Caco-2 (cell line): ENCODE measurements around the gene FAM120AOS. TPM values are rescaled to one million over a fixed set of nuclear protein-coding genes. Genes with fewer than 3 reads are reported as not detected.

ENCODE experiments used
- BruUV-seq: library from RNA; stranded (reverse); fragments of 400-500 nt; replicated peaks from 2 replicates; lab custom pipeline; 2021; lab: Mats Ljungman, UMichigan
- CTCF ChIA-PET: fragments of 300-600 bp; sonication (Branson Sonifier 250); formaldehyde crosslinking; loops from one replicate; lab custom pipeline; 2022; ENCODE audit warnings: antibody characterized with exemption; lab: Charles Lee
- POLR2A ChIA-PET: fragments of 300-600 bp; sonication (Branson Sonifier 250); formaldehyde crosslinking; loops from one replicate; lab custom pipeline; 2022; ENCODE audit warnings: antibody characterized with exemption; lab: Charles Lee
- DNase-seq, 2 experiments: peaks; one replicate each; pipeline versions ENCODE4 v3.0.0 to v3.0.0-alpha.2; 2020 to 2022
- H3K27me3 ChIP-seq: replicated peaks from 2 replicates; pipeline ENCODE4 v1.6.0; 2011; ENCODE audit warnings: low read length; ENCODE audit not compliant: control insufficient read depth, insufficient read depth
- H3K36me3 ChIP-seq: 2 replicates; pipeline ENCODE4 v1.5.1; 2011; ENCODE audit warnings: low read length; ENCODE audit not compliant: control insufficient read depth, insufficient read depth
- H3K4me1 ChIP-seq: fragments of 250-450 bp; sonication (Bioruptor Pico); 2 replicates; pipeline ENCODE4 v1.5.1; 2020; ENCODE audit warnings: mild to moderate bottlenecking
- H3K4me3 ChIP-seq: 2 replicates; pipeline ENCODE4 v1.5.1; 2011; ENCODE audit warnings: low read depth, mild to moderate bottlenecking, control low read depth, low read length
- H3K9me3 ChIP-seq: fragments of 250-450 bp; sonication (Bioruptor Pico); 2 replicates; pipeline ENCODE4 v1.5.1; 2020; ENCODE audit warnings: mild to moderate bottlenecking, moderate library complexity
- H3K27ac Mint-ChIP-seq: one replicate; pipeline ENCODE4 v1.8.0; 2022; ENCODE audit warnings: mixed read lengths; ENCODE audit not compliant: unreplicated experiment
- H3K27me3 Mint-ChIP-seq: one replicate; pipeline ENCODE4 v1.8.0; 2022; ENCODE audit warnings: mixed read lengths; ENCODE audit not compliant: insufficient read depth, unreplicated experiment
- H3K36me3 Mint-ChIP-seq: one replicate; pipeline ENCODE4 v1.8.0; 2022; ENCODE audit warnings: mild to moderate bottlenecking, mixed read lengths; ENCODE audit not compliant: insufficient read depth, unreplicated experiment
- H3K4me1 Mint-ChIP-seq: one replicate; pipeline ENCODE4 v1.8.0; 2022; ENCODE audit warnings: low read depth, mixed read lengths; ENCODE audit not compliant: unreplicated experiment
- H3K4me3 Mint-ChIP-seq: one replicate; pipeline ENCODE4 v1.8.0; 2022; ENCODE audit warnings: mild to moderate bottlenecking, moderate library complexity, mixed read lengths; ENCODE audit not compliant: unreplicated experiment
- H3K9me3 Mint-ChIP-seq: one replicate; pipeline ENCODE4 v1.8.0; 2022; ENCODE audit warnings: mixed read lengths; ENCODE audit not compliant: unreplicated experiment
- CTCF ChIP-seq, 2 experiments: fragments of 200-600 bp in 1 of 2; IDR thresholded peaks; 1 replicate in 1 of 2; 2 replicates in 1 of 2; pipeline versions ENCODE4 v1.5.1 to v1.8.0; 2011 to 2022; ENCODE audit warnings: antibody characterized with exemption in 1 of 2, control low read depth in 1 of 2, inconsistent platforms in 1 of 2, low read depth in 1 of 2, low read length in 1 of 2, mild to moderate bottlenecking in 1 of 2, moderate library complexity in 1 of 2; ENCODE audit not compliant: insufficient read depth in 1 of 2, severe bottlenecking in 1 of 2, unreplicated experiment in 1 of 2
- intact Hi-C: fragments of 100-400 bp; cut with micrococcal nuclease; formaldehyde crosslinking; loops from one replicate; pipeline ENCODE4 v1.10.0; 2022; ENCODE audit not compliant: unreplicated experiment
- total RNA-seq: library from RNA; stranded (reverse); gene quantifications from 2 replicates; pipeline ENCODE4 v1.2.3, GENCODE V29; 2022

FAM120AOS gene
- total RNA-seq, 1 experiment from 2014 or later, result 36.0 TPM

DNA sequence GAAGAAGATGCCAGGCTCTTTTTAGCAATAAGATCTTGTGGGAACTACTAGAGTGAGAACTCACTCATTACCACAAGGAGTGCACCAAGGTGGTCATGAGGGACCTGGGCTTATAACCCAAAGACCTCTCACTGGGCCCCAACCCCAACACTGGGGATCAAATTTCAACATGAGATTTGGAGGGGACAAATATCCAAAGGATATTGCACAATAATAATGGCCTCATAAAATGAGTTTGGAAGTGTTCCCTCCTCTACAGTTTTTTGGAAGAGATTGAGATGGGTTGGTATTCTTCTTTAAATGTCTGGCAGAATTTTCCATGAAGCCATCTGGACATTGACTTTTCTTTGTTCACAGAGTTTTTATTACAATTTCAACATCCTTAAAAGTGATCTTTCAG lies 39.9 kb downstream of the FAM120AOS start:
- DNase-seq, result no peak
- no TSS peak for BruUV-seq
- ChIA-PET CTCF (no interaction called here), POLR2A (no interaction called here)
- Mint-ChIP-seq H3K27ac (no peak overlapping the region), H3K4me3 (no peak overlapping the region), H3K9me3 (peaks cover 8% of the 10 kb centered on the region), H3K4me1 (no peaks in the 10 kb centered on the region), H3K36me3 (no peaks in the 10 kb centered on the region), H3K27me3 (no peaks in the 10 kb centered on the region)
- no peaks in the 10 kb centered on the region for H3K27me3 ChIP-seq
- H3K4me1 ChIP-seq, result no peaks in the 10 kb centered on the region
- intact Hi-C loops, result no loop called here
- no peak for TF ChIP-seq CTCF (IDR thresholded peaks at IDR 0.05; ENCODE audit: insufficient read depth in 1 of 2, low read depth in 1 of 2, low read length in 1 of 2, severe bottlenecking in 1 of 2, unreplicated experiment in 1 of 2)
- no peaks in the 10 kb centered on the region for H3K36me3 ChIP-seq
- no peaks in the 10 kb centered on the region for H3K9me3 ChIP-seq
- no peak overlapping the region for H3K4me3 ChIP-seq

DNA sequence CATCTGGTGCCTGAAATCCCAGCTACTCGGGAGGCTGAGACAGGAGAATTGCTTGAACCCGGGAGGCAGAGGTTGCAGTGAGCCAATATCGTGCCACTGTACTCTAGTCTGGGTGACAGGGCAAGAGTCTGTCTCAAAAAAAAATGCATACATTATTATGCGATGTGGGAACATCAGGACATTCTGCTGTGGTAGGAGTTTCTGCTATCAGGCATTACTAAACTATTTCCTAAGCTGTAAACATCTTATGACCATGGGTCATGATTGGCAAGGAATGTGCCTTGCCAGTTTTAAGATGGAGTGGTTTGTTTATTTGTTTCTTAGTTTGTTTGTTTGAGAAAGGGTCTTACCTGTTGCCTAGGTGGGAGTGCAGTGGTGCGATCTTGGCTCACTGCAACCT lies 47.0 kb downstream of the FAM120AOS start:
- no peak for DNase-seq
- Histone ChIP-seq H3K4me3 (no peak overlapping the region), H3K27me3 (no peaks in the 10 kb centered on the region), H3K9me3 (no peaks in the 10 kb centered on the region), H3K4me1 (no peaks in the 10 kb centered on the region), H3K36me3 (no peaks in the 10 kb centered on the region)
- Mint-ChIP-seq H3K9me3 (no peaks in the 10 kb centered on the region), H3K4me3 (no peak overlapping the region), H3K36me3 (no peaks in the 10 kb centered on the region), H3K27me3 (no peaks in the 10 kb centered on the region), H3K4me1 (no peaks in the 10 kb centered on the region), H3K27ac (no peak overlapping the region)
- intact Hi-C loops, result no loop called here
- no peak for TF ChIP-seq CTCF (IDR thresholded peaks at IDR 0.05; ENCODE audit: insufficient read depth in 1 of 2, low read depth in 1 of 2, low read length in 1 of 2, severe bottlenecking in 1 of 2, unreplicated experiment in 1 of 2)
- ChIA-PET CTCF (no interaction called here), POLR2A (no interaction called here)
- no TSS peak for BruUV-seq

GRCh38 chr9:93398471-93398870 lies 54.9 kb downstream of the FAM120AOS start:
- Histone ChIP-seq H3K9me3 (no peaks in the 10 kb centered on the region), H3K4me1 (no peaks in the 10 kb centered on the region), H3K4me3 (no peak overlapping the region), H3K27me3 (no peaks in the 10 kb centered on the region), H3K36me3 (no peaks in the 10 kb centered on the region)
- intact Hi-C loops, result no loop called here
- no TSS peak for BruUV-seq
- Mint-ChIP-seq H3K4me3 (no peak overlapping the region), H3K4me1 (no peaks in the 10 kb centered on the region), H3K27me3 (no peaks in the 10 kb centered on the region), H3K36me3 (no peaks in the 10 kb centered on the region), H3K9me3 (no peaks in the 10 kb centered on the region), H3K27ac (no peak overlapping the region)
- no peak for TF ChIP-seq CTCF (IDR thresholded peaks at IDR 0.05; ENCODE audit: insufficient read depth in 1 of 2, low read depth in 1 of 2, low read length in 1 of 2, severe bottlenecking in 1 of 2, unreplicated experiment in 1 of 2)
- ChIA-PET POLR2A (no interaction called here), CTCF (no interaction called here)
- DNase-seq, result no peak
